Ascending aorta (tissue), 2 donors: ENCODE measurements around the gene CIAO3. TPM values are rescaled to one million over a fixed set of nuclear protein-coding genes. Genes with fewer than 3 reads are reported as not detected.

Source experiments
- DNase-seq, 2 donors: peaks; one replicate each; pipeline ENCODE4 v3.0.0-alpha.2; 2019; ENCODE audit warnings: low spot score in 2 of 2
- H3K27ac ChIP-seq, 2 donors: fragments of 200-600 bp; sonication (generic); one replicate each; pipeline ENCODE4 v1.5.1; 2016 to 2017; ENCODE audit warnings: mild to moderate bottlenecking in 1 of 2
- H3K27me3 ChIP-seq: fragments of 200-600 bp; sonication (generic); one replicate; pipeline ENCODE4 v1.5.1; 2017
- H3K36me3 ChIP-seq, 2 donors: fragments of 200-600 bp; sonication (generic); one replicate each; pipeline ENCODE4 v1.5.1; 2016
- H3K4me1 ChIP-seq, 2 donors: fragments of 200-600 bp; sonication (generic); one replicate each; pipeline ENCODE4 v1.5.1; 2016 to 2017; ENCODE audit warnings: mild to moderate bottlenecking in 1 of 2
- H3K4me3 ChIP-seq, 2 donors: fragments of 200-600 bp; sonication (generic); one replicate each; pipeline ENCODE4 v1.5.1; 2016 to 2017; ENCODE audit warnings: mild to moderate bottlenecking in 1 of 2
- H3K9me3 ChIP-seq, 2 donors: fragments of 200-600 bp; sonication (generic); one replicate each; pipeline ENCODE4 v1.5.1; 2016
- intact Hi-C: fragments of 100-400 bp; cut with DNase I; formaldehyde crosslinking; loops from one replicate; pipeline ENCODE4 v1.15.1; 2023
- total RNA-seq: library from RNA; depleted of rRNA; stranded (reverse); fragments of >200 nt; gene quantifications from one replicate; pipeline ENCODE4 v1.1.0, GENCODE V29; 2016
- TF ChIP-seq, protein P1 (sequence below), 3 experiments: fragments of 200-600 bp in 2 of 3; fragments of 450-650 bp in 1 of 3; sonication (generic) in 2 of 3; IDR thresholded peaks; one replicate each; pipeline ENCODE4 v1.5.1; 2016 to 2019; ENCODE audit warnings: antibody characterized with exemption in 3 of 3, mild to moderate bottlenecking in 1 of 3, moderate library complexity in 1 of 3

CIAO3 gene
- total RNA-seq, 1 donor from 2014 or later, result 103 TPM

GRCh38 chr16:774086-775001, 33.5 kb upstream of the CIAO3 start:
- H3K27me3 ChIP-seq, result no peaks in the 10 kb centered on the region
- H3K36me3 ChIP-seq, result no peaks in the 10 kb centered on the region
- no peaks in the 10 kb centered on the region for H3K4me1 ChIP-seq
- H3K27ac ChIP-seq, result no peak overlapping the region
- H3K9me3 ChIP-seq, result no peaks in the 10 kb centered on the region
- intact Hi-C loops, result no loop called here
- no peak for DNase-seq
- TF ChIP-seq, protein P1, sequence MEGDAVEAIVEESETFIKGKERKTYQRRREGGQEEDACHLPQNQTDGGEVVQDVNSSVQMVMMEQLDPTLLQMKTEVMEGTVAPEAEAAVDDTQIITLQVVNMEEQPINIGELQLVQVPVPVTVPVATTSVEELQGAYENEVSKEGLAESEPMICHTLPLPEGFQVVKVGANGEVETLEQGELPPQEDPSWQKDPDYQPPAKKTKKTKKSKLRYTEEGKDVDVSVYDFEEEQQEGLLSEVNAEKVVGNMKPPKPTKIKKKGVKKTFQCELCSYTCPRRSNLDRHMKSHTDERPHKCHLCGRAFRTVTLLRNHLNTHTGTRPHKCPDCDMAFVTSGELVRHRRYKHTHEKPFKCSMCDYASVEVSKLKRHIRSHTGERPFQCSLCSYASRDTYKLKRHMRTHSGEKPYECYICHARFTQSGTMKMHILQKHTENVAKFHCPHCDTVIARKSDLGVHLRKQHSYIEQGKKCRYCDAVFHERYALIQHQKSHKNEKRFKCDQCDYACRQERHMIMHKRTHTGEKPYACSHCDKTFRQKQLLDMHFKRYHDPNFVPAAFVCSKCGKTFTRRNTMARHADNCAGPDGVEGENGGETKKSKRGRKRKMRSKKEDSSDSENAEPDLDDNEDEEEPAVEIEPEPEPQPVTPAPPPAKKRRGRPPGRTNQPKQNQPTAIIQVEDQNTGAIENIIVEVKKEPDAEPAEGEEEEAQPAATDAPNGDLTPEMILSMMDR (IDR thresholded peaks at IDR 0.05), result no peak
- no peak overlapping the region for H3K4me3 ChIP-seq

DNA sequence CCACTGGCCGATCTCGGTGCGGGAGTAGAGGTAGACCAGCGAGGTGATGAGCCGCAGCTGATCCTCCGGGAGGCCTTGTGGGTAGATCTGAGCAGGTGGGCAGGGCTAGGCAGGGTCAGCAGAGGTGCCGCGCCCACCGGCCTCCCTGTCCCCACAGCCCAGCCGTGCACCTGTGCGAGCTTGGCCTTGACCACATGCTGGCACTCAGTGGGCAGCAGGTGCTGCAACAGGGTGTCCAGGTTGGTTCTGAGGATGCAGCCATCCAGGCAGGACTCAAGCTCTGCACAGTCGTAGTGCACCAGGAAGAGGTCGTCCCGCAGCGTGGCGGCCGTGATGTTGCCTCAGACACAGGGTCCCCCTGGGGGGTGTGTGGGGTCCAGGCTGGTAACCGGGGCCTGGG, 32.2 kb upstream of the CIAO3 start:
- no peak for DNase-seq
- Histone ChIP-seq H3K4me1 (no peaks in the 10 kb centered on the region), H3K36me3 (no peaks in the 10 kb centered on the region), H3K9me3 (no peaks in the 10 kb centered on the region), H3K27ac (no peak overlapping the region), H3K4me3 (no peak overlapping the region), H3K27me3 (no peaks in the 10 kb centered on the region)
- intact Hi-C loops, result no loop called here
- TF ChIP-seq, protein P1 (IDR thresholded peaks at IDR 0.05), result no peak

GRCh38 chr16:770411-770810, 29.6 kb upstream of the CIAO3 start:
- no peak overlapping the region for H3K27ac ChIP-seq
- DNase-seq, result no peak
- no peaks in the 10 kb centered on the region for H3K27me3 ChIP-seq
- no peaks in the 10 kb centered on the region for H3K36me3 ChIP-seq
- intact Hi-C loops, result no loop called here
- no peak overlapping the region for H3K4me3 ChIP-seq
- no peaks in the 10 kb centered on the region for H3K9me3 ChIP-seq
- TF ChIP-seq, protein P1 (IDR thresholded peaks at IDR 0.05), result no peak
- H3K4me1 ChIP-seq, result no peaks in the 10 kb centered on the region

- no peak overlapping the region for H3K27ac ChIP-seq
- no peak overlapping the region for H3K4me3 ChIP-seq
- H3K4me1 ChIP-seq, result no peaks in the 10 kb centered on the region
- no peaks in the 10 kb centered on the region for H3K36me3 ChIP-seq
- TF ChIP-seq, protein P1 (IDR thresholded peaks at IDR 0.05), result no peak
- H3K27me3 ChIP-seq, result no peaks in the 10 kb centered on the region
- no peaks in the 10 kb centered on the region for H3K9me3 ChIP-seq
- intact Hi-C loops, result no loop called here
- no peak for DNase-seq
Observed at GRCh38 chr16:769934-770333, 29.1 kb upstream of the CIAO3 start.

GRCh38 chr16:769184-769784, 28.5 kb upstream of the CIAO3 start:
- intact Hi-C loops, result no loop called here
- Histone ChIP-seq H3K4me1 (no peaks in the 10 kb centered on the region), H3K27ac (no peak overlapping the region), H3K27me3 (no peaks in the 10 kb centered on the region), H3K36me3 (no peaks in the 10 kb centered on the region), H3K4me3 (no peak overlapping the region), H3K9me3 (no peaks in the 10 kb centered on the region)
- DNase-seq, result no peak
- TF ChIP-seq, protein P1 (IDR thresholded peaks at IDR 0.05), result no peak
